Muscle of leg (tissue), 11 donors: ENCODE results near the gene CNPY1. TPM values are rescaled to one million over a fixed set of nuclear protein-coding genes. Genes with fewer than 3 reads are reported as not detected.
"Not testable (repeated sequence)": the region's sequence is repeated elsewhere in the genome, so short reads cannot be mapped to it uniquely, and the experiment has no call there.

Experiments
- DNase-seq: peaks from one replicate; pipeline ENCODE4 v3.0.0; 2013
- H3K27ac ChIP-seq: one replicate; pipeline ENCODE4 v1.5.1; 2013; ENCODE audit warnings: mild to moderate bottlenecking, low read length, control low read depth
- H3K27me3 ChIP-seq: one replicate; pipeline ENCODE4 v1.6.1; 2013; ENCODE audit warnings: low read length; ENCODE audit not compliant: control insufficient read depth, insufficient read depth
- H3K36me3 ChIP-seq: one replicate; pipeline ENCODE4 v1.6.1; 2013; ENCODE audit warnings: low read length; ENCODE audit not compliant: control insufficient read depth, insufficient read depth
- H3K4me1 ChIP-seq: one replicate; pipeline ENCODE4 v1.6.1; 2013; ENCODE audit warnings: low read length; ENCODE audit not compliant: control insufficient read depth, insufficient read depth
- H3K4me3 ChIP-seq: one replicate; pipeline ENCODE4 v1.5.1; 2013; ENCODE audit warnings: low read length, control low read depth
- H3K9me3 ChIP-seq: replicated peaks from 2 replicates; pipeline ENCODE4 v1.6.1; 2013; ENCODE audit warnings: low read depth, low read length; ENCODE audit not compliant: control insufficient read depth
- WGBS: methylation state at CpG from one replicate; pipeline ENCODE4 v1.1.5; 2013; ENCODE audit warnings: missing lambda C conversion rate; ENCODE audit not compliant: insufficient coverage; 5-methylcytosine and 5-hydroxymethylcytosine counted together
- polyA plus RNA-seq, 8 donors: library from polyadenylated mRNA; unstranded; fragments of 120-200 nt; gene quantifications; one replicate each; pipeline versions ENCODE4 v1.2.1 to v1.2.3, GENCODE V29; 2013; ENCODE audit warnings: inconsistent platforms in 1 of 8, low replicate concordance in 1 of 8; ENCODE audit not compliant: insufficient read length in 8 of 8, insufficient read depth in 1 of 8
- total RNA-seq: library from RNA; stranded (reverse); fragments of 120-200 nt; gene quantifications from one replicate; pipeline ENCODE4 v1.2.4, GENCODE V29; 2013

CNPY1 gene
- total and polyA plus RNA-seq, 9 donors = 0.11 to 0.44 (median 0.18) TPM; not detected in 6

DNA sequence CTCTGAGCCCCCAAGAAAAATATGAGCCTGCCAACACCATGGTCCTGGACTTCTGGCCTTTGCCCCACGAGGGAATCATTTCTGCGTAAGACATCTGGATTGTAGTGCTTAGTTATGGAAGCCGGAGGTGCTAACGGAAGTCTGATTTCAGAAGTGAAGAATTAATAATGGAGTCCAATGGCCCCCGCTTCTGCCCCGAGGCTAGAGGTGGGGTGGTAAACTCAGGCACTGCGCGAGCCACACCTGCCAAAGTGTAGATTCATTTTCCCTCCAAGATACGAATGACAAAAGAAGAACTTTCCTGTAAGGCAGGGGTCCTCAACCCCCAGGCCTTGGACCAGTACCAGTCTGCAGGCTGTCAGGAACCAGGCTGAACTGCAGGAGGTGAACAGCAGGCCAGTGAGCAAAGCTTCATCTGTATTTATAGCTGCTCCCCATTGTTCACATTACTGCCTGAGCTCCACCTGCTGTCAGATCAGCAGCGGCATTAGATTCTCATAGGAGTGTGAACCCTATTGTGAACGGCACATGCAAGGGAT, 22.3 kb downstream of the CNPY1 start:
- Histone ChIP-seq H3K4me3 (no peak overlapping the region), H3K36me3 (no peaks in the 10 kb centered on the region), H3K27ac (no peak overlapping the region), H3K9me3 (no peaks in the 10 kb centered on the region), H3K4me1 (no peaks in the 10 kb centered on the region), H3K27me3 (peaks cover 69% of the 10 kb centered on the region)
- DNase-seq = no peak
- WGBS = 78% methylated on average over 7 of the region's 11 CpGs

- Histone ChIP-seq H3K36me3 (no peaks in the 10 kb centered on the region), H3K4me1 (no peaks in the 10 kb centered on the region), H3K4me3 (no peak overlapping the region), H3K27ac (no peak overlapping the region), H3K9me3 (no peaks in the 10 kb centered on the region), H3K27me3 (peaks cover 72% of the 10 kb centered on the region)
- DNase-seq = no peak
- 71% methylated on average over 9 of the region's 16 CpGs for WGBS
Observed at GRCh38 chr7:155523168-155523675, 23.1 kb downstream of the CNPY1 start.

- no peaks in the 10 kb centered on the region for H3K36me3 ChIP-seq
- no peak overlapping the region for H3K27ac ChIP-seq
- no peaks in the 10 kb centered on the region for H3K4me1 ChIP-seq
- H3K27me3 ChIP-seq = peaks cover 72% of the 10 kb centered on the region
- WGBS = 90% methylated on average over 17 of the region's 21 CpGs
- no peak for DNase-seq
- no peaks in the 10 kb centered on the region for H3K9me3 ChIP-seq
- no peak overlapping the region for H3K4me3 ChIP-seq
Observed at GRCh38 chr7:155521743-155522398, 24.5 kb downstream of the CNPY1 start.

GRCh38 chr7:155521007-155521742, 25.2 kb downstream of the CNPY1 start:
- Histone ChIP-seq H3K9me3 (no peaks in the 10 kb centered on the region), H3K27me3 (peaks cover 73% of the 10 kb centered on the region), H3K36me3 (no peaks in the 10 kb centered on the region), H3K4me1 (no peaks in the 10 kb centered on the region), H3K27ac (no peak overlapping the region), H3K4me3 (no peak overlapping the region)
- WGBS = 63% methylated on average over 9 of the region's 14 CpGs
- DNase-seq = no peak

DNA sequence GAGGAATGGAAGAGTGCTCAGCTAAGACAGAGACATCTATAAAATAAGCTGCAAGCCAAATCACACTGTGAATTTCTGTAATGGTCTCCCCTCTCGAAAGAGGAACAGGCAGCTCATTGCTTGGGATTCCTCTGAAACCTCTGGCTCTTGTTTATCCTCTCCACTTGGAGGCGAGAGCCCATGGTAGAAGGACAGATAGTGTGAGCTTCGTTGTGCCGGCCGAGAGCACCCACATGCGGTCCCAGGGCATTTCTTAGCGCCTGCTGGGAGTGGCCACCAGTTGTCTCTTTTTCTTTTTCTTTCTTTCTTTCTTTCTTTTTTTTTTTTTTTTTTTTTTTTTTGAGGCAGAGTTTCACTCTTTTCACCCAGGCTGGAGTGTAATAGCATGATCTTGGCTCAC, 26.2 kb downstream of the CNPY1 start:
- H3K36me3 ChIP-seq = no peaks in the 10 kb centered on the region

GRCh38 chr7:155519358-155519757, 27.0 kb downstream of the CNPY1 start:
- not testable (repeated sequence) for H3K4me1 ChIP-seq, H3K9me3 ChIP-seq, DNase-seq, H3K27ac ChIP-seq, H3K36me3 ChIP-seq, H3K4me3 ChIP-seq
- WGBS = no CpG with 5 or more reads among the region's 3 CpGs
- peaks cover 80% of the 10 kb centered on the region for H3K27me3 ChIP-seq

More for the DNA sequence above, 26.2 kb downstream of the CNPY1 start:
- H3K4me1 ChIP-seq = no peaks in the 10 kb centered on the region
- WGBS = no CpG with 5 or more reads among the region's 7 CpGs
- H3K27ac ChIP-seq = no peak overlapping the region
- peaks cover 80% of the 10 kb centered on the region for H3K27me3 ChIP-seq
- H3K4me3 ChIP-seq = no peak overlapping the region
- DNase-seq = no peak
- no peaks in the 10 kb centered on the region for H3K9me3 ChIP-seq

- no peaks in the 10 kb centered on the region for H3K36me3 ChIP-seq
- 82% methylated on average over 4 of the region's 7 CpGs for WGBS
- peaks cover 78% of the 10 kb centered on the region for H3K27me3 ChIP-seq
- DNase-seq = no peak
- no peak overlapping the region for H3K27ac ChIP-seq
- no peaks in the 10 kb centered on the region for H3K9me3 ChIP-seq
- no peak overlapping the region for H3K4me3 ChIP-seq
- H3K4me1 ChIP-seq = no peaks in the 10 kb centered on the region
Observed at GRCh38 chr7:155518633-155519032, 27.7 kb downstream of the CNPY1 start.

GRCh38 chr7:155517969-155518368, 28.4 kb downstream of the CNPY1 start:
- no peaks in the 10 kb centered on the region for H3K9me3 ChIP-seq
- WGBS = 58% methylated on average over 4 of the region's 5 CpGs
- no peak for DNase-seq
- no peaks in the 10 kb centered on the region for H3K36me3 ChIP-seq
- no peaks in the 10 kb centered on the region for H3K4me1 ChIP-seq
- no peak overlapping the region for H3K4me3 ChIP-seq
- peaks cover 72% of the 10 kb centered on the region for H3K27me3 ChIP-seq
- no peak overlapping the region for H3K27ac ChIP-seq

DNA sequence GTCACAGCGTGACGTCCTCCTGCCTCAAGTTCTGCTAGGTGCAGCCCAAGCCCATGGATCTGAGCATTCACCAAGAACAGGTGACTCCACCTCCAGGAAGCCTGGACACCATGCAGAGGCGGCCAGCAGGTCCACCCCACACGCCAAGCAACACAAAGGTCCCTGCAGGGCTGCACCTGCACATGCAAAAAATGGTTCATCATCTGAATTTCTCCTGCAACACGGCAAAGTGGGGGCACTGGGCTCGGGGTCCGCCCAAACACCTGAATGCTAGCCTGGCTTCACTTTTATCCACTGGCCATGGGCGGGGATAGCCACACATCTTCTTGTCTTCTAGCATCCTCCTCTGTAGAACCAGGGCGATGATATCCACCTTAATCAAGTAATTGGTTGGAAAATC, 28.9 kb downstream of the CNPY1 start:
- DNase-seq = no peak
- Histone ChIP-seq H3K4me1 (no peaks in the 10 kb centered on the region), H3K36me3 (no peaks in the 10 kb centered on the region), H3K9me3 (no peaks in the 10 kb centered on the region), H3K4me3 (no peak overlapping the region), H3K27me3 (peaks cover 68% of the 10 kb centered on the region), H3K27ac (no peak overlapping the region)
- WGBS = 81% methylated on average over 7 of the region's 9 CpGs

DNA sequence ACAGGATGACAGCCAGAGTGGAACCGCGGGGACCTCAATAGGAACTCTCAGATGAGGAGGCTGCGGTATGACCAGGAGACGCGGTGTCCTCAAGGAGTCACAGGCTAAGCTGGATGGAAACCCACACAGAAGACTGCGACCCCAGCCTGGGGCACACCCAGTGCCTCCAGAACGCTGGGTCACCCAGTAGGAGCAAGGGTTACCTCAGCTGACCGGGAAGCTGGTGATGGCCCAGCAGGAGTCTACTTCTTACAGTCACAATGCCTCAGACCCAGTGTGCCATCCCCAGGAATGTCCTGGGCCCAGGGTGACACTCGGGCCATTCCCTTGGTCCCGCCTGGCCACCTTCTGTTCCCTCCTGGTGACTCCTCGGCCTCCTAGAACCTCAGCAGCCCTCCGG, 29.9 kb downstream of the CNPY1 start:
- Histone ChIP-seq H3K4me3 (no peak overlapping the region), H3K36me3 (no peaks in the 10 kb centered on the region), H3K27ac (no peak overlapping the region), H3K27me3 (peaks cover 66% of the 10 kb centered on the region), H3K9me3 (no peaks in the 10 kb centered on the region), H3K4me1 (no peaks in the 10 kb centered on the region)
- WGBS = 89% methylated on average over 11 of the region's 12 CpGs
- no peak for DNase-seq
